HepG2 (cell line): ENCODE results near the gene GRIK1. TPM values are rescaled to one million over a fixed set of nuclear protein-coding genes. Genes with fewer than 3 reads are reported as not detected.

Source experiments
- ATAC-seq: fragments of 200-7000 bp; cut with Tn5 transposase; 3 replicates; pipeline ENCODE4 v1.9.1; 2020; ENCODE audit warnings: mild to moderate bottlenecking, moderate library complexity
- BruUV-seq: library from RNA; stranded (reverse); fragments of 400-500 nt; replicated peaks from 2 replicates; lab custom pipeline; 2021; lab: Mats Ljungman, UMichigan
- CTCF ChIA-PET: fragments of 300-600 bp; formaldehyde crosslinking; extraction: SDS; loops from one replicate; lab custom pipeline; 2021; ENCODE audit warnings: low total read pairs, inconsistent platforms, low intra/inter-chr PET ratio; lab: Yijun Ruan, JAX
- POLR2A ChIA-PET: fragments of 350-600 bp; sonication (Branson Sonifier 250); formaldehyde crosslinking; loops from one replicate; lab custom pipeline; 2020; ENCODE audit warnings: antibody characterized with exemption, inconsistent platforms; lab: Yijun Ruan, JAX
- DNase-seq: peaks from one replicate; pipeline ENCODE4 v3.0.0-alpha.2; 2015; ENCODE audit warnings: low spot score
- FAIRE-seq: peaks from 3 replicates; lab custom pipeline; 2011; peaks lifted over from hg19 to GRCh38; lab: Jason Lieb, UNC
- H2AFZ ChIP-seq: one replicate; pipeline ENCODE4 v1.6.1; 2011; ENCODE audit warnings: low read length, inconsistent platforms
- H3K27ac ChIP-seq: fragments of 300-600 bp; 3 replicates; pipeline ENCODE4 v1.8.0; 2011; ENCODE audit warnings: mixed run types, mild to moderate bottlenecking, mixed read lengths, low read length, inconsistent platforms; ENCODE audit not compliant: insufficient read depth; ENCODE audit errors: extremely low read length
- H3K27me3 ChIP-seq, 2 experiments: fragments of 200-600 bp in 1 of 2; 2 replicates in 1 of 2; 3 replicates in 1 of 2; pipeline versions ENCODE4 v1.6.0 to v1.8.0; 2011; ENCODE audit warnings: low read length in 2 of 2, mild to moderate bottlenecking in 2 of 2, moderate library complexity in 2 of 2, inconsistent platforms in 1 of 2; ENCODE audit not compliant: insufficient read depth in 2 of 2, control insufficient read depth in 1 of 2
- H3K36me3 ChIP-seq, 2 experiments: fragments of 200-600 bp in 1 of 2; replicated peaks in 1 of 2; 2 replicates in 1 of 2; 3 replicates in 1 of 2; pipeline versions ENCODE4 v1.5.1 to v1.8.0; 2011; ENCODE audit warnings: low read length in 2 of 2, inconsistent platforms in 1 of 2; ENCODE audit not compliant: insufficient read depth in 2 of 2, control insufficient read depth in 1 of 2
- H3K4me1 ChIP-seq: 2 replicates; pipeline ENCODE4 v1.5.1; 2012; ENCODE audit warnings: low read length, inconsistent platforms; ENCODE audit not compliant: insufficient read depth
- H3K4me2 ChIP-seq: 2 replicates; pipeline ENCODE4 v1.6.0; 2011; ENCODE audit warnings: low read depth, low read length, inconsistent platforms
- H3K4me3 ChIP-seq, 3 experiments: fragments of 200-600 bp in 1 of 3; sonication (generic), shearing (Covaris generic) in 1 of 3; replicated peaks in 1 of 3; 2 replicates each; pipeline ENCODE4 v1.5.1; 2011 to 2016; ENCODE audit warnings: low read length in 3 of 3, inconsistent platforms in 2 of 3, low read depth in 2 of 3, mild to moderate bottlenecking in 2 of 3, control low read depth in 1 of 3, mixed read lengths in 1 of 3; ENCODE audit not compliant: insufficient read depth in 1 of 3
- H3K79me2 ChIP-seq: one replicate; pipeline ENCODE4 v1.6.1; 2011; ENCODE audit warnings: low read length, inconsistent platforms; ENCODE audit not compliant: insufficient read depth
- H3K9ac ChIP-seq: 2 replicates; pipeline ENCODE4 v1.6.0; 2011; ENCODE audit warnings: mild to moderate bottlenecking, low read depth, low read length, inconsistent platforms; ENCODE audit not compliant: insufficient read depth
- H3K9me3 ChIP-seq: 2 replicates; pipeline ENCODE4 v1.5.1; 2012; ENCODE audit warnings: mild to moderate bottlenecking, low read length
- H4K20me1 ChIP-seq: 2 replicates; pipeline ENCODE4 v1.6.0; 2011; ENCODE audit warnings: inconsistent platforms, mild to moderate bottlenecking, low read length, moderate library complexity; ENCODE audit not compliant: insufficient read depth
- ATF4 ChIP-seq, 2 experiments: fragments of 450-650 bp in 1 of 2; sonication (generic) in 1 of 2; formaldehyde crosslinking; IDR thresholded peaks; 2 replicates each; pipeline versions ENCODE4 v1.5.0 to v1.8.0; 2020 to 2022; ENCODE audit warnings: mild to moderate bottlenecking in 1 of 2, missing genetic modification reagents in 1 of 2
- ELF4 ChIP-seq: sonication (generic); formaldehyde crosslinking; IDR thresholded peaks from 2 replicates; pipeline ENCODE4 v1.5.0; 2020; ENCODE audit warnings: missing genetic modification reagents, mild to moderate bottlenecking, moderate library complexity, borderline replicate concordance
- ETS1 ChIP-seq: sonication (generic); formaldehyde crosslinking; IDR thresholded peaks from 2 replicates; pipeline ENCODE4 v1.4.0; 2020; ENCODE audit warnings: missing genetic modification reagents
- FIP1L1 ChIP-seq: fragments of 200-400 bp; formaldehyde crosslinking; IDR thresholded peaks from 2 replicates; pipeline ENCODE4 v1.6.1; 2018; ENCODE audit warnings: low read depth, mild to moderate bottlenecking, low read length, moderate library complexity, borderline replicate concordance; ENCODE audit not compliant: insufficient read depth
- IRF9 ChIP-seq: sonication (generic); formaldehyde crosslinking; IDR thresholded peaks from 2 replicates; pipeline ENCODE4 v1.8.0; 2022; ENCODE audit warnings: missing genetic modification reagents, mild to moderate bottlenecking, borderline replicate concordance
- ISX ChIP-seq: sonication (generic); formaldehyde crosslinking; conservative IDR thresholded peaks from 2 replicates; pipeline ENCODE4 v1.5.0; 2020; ENCODE audit warnings: missing genetic modification reagents
- KLF6 ChIP-seq: IDR thresholded peaks from 2 replicates; pipeline ENCODE4 v1.8.0; 2016; ENCODE audit warnings: missing biosample characterization, missing genetic modification reagents
- MLX ChIP-seq: IDR thresholded peaks from 2 replicates; pipeline ENCODE4 v1.6.1; 2016
- MXI1 ChIP-seq: IDR thresholded peaks from 3 replicates; pipeline ENCODE4 v1.6.1; 2012; ENCODE audit warnings: low read depth, low read length, inconsistent platforms, borderline replicate concordance
- NFRKB ChIP-seq: fragments of 450-650 bp; IDR thresholded peaks from 2 replicates; pipeline ENCODE4 v1.6.1; 2017
- PLRG1 ChIP-seq: fragments of 450-650 bp; conservative IDR thresholded peaks from 2 replicates; pipeline ENCODE4 v1.6.1; 2016
- PPARG ChIP-seq: conservative IDR thresholded peaks from 2 replicates; pipeline ENCODE4 v1.6.1; 2016; ENCODE audit warnings: missing biosample characterization, missing genetic modification reagents
- RFX5 ChIP-seq: IDR thresholded peaks from 2 replicates; pipeline ENCODE4 v1.6.1; 2011; ENCODE audit warnings: low read depth, low read length, improper control_type of control experiment
- SMARCE1 ChIP-seq: fragments of 450-650 bp; IDR thresholded peaks from 2 replicates; pipeline ENCODE4 v1.6.1; 2017; ENCODE audit warnings: borderline replicate concordance
- SP140L ChIP-seq: sonication (generic); formaldehyde crosslinking; IDR thresholded peaks from 2 replicates; pipeline ENCODE4 v1.4.0; 2020; ENCODE audit warnings: missing genetic modification reagents, borderline replicate concordance
- ZBTB7A ChIP-seq: sonication (generic); formaldehyde crosslinking; IDR thresholded peaks from 2 replicates; pipeline ENCODE4 v1.8.0; 2022; ENCODE audit warnings: mild to moderate bottlenecking, missing genetic modification reagents
- ZNF224 ChIP-seq: sonication (generic); formaldehyde crosslinking; IDR thresholded peaks from 2 replicates; pipeline ENCODE4 v1.5.0; 2020; ENCODE audit warnings: mild to moderate bottlenecking, missing genetic modification reagents
- ZNF383 ChIP-seq: sonication (generic); formaldehyde crosslinking; IDR thresholded peaks from 2 replicates; pipeline ENCODE4 v1.4.0; 2020; ENCODE audit warnings: missing genetic modification reagents, mild to moderate bottlenecking, borderline replicate concordance
- WGBS: methylation state at CpG from one replicate; pipeline ENCODE4 v1.1.6; 2017; ENCODE audit warnings: low lambda C conversion rate; 5-methylcytosine and 5-hydroxymethylcytosine counted together
- in situ Hi-C: cut with HindIII; loops from 2 replicates; pipeline ENCODE4 v1.10.0; 2017; ENCODE audit warnings: low pct_unique_long_range_greater_than_20kb; ENCODE audit not compliant: extremely low pct_ligation_motif_present
- intact Hi-C: fragments of 100-400 bp; cut with micrococcal nuclease; formaldehyde crosslinking; loops from one replicate; pipeline ENCODE4 v1.10.0; 2022; ENCODE audit not compliant: unreplicated experiment
- polyA plus RNA-seq, 8 experiments: library from polyadenylated mRNA; depleted of rRNA in 3 of 8; stranded (reverse) in 7 of 8; unstranded in 1 of 8; fragments of >200 nt; fragmentation: Illumina TruSeq in 4 of 8; extraction: Trizol in 4 of 8; gene quantifications; 2 replicates each; pipeline versions ENCODE4 v1.2.1 to v1.2.3, GENCODE V29; 2011 to 2016; ENCODE audit warnings: low read depth in 4 of 8, missing spikeins in 1 of 8, mixed read lengths in 1 of 8; ENCODE audit not compliant: insufficient read depth in 1 of 8
- total RNA-seq, 5 experiments: library from RNA; depleted of rRNA; stranded (reverse); fragments of >200 nt; fragmentation: Illumina TruSeq; extraction: Trizol; gene quantifications; 2 replicates each; pipeline ENCODE4 v1.2.3, GENCODE V29; 2016; ENCODE audit warnings: low read depth in 1 of 5

GRIK1 gene
- total and polyA plus RNA-seq, 2 of the 13 experiments (the other 11 are each of a cell fraction or from before 2014, with no cell fraction given) = not detected

- H3K9me3 ChIP-seq = no peaks in the 10 kb centered on the region; the same call in 1 of the 2 replicates
- in situ Hi-C loops (no loop called here), intact Hi-C loops (no loop called here)
- WGBS = 0% methylated on average over 3 of the region's 3 CpGs
- H3K4me3 ChIP-seq = no peak overlapping the region
- CTCF ChIA-PET = no interaction called here
- H2AFZ ChIP-seq = no peak overlapping the region
- DNase-seq = no peak
- POLR2A ChIA-PET = no interaction called here
- H3K79me2 ChIP-seq = no peaks in the 10 kb centered on the region
- no peak overlapping the region for H3K4me2 ChIP-seq
- H4K20me1 ChIP-seq = no peaks in the 10 kb centered on the region
- no peak overlapping the region for H3K27ac ChIP-seq
- BruUV-seq = no TSS peak
- no peak for TF ChIP-seq IRF9 (CRISPR knock-in tag)
- no peak for TF ChIP-seq ZNF224 (CRISPR knock-in tag)
- no peak for TF ChIP-seq RFX5
- no peak for TF ChIP-seq SP140L (CRISPR knock-in tag)
- no peak for TF ChIP-seq SMARCE1
- TF ChIP-seq ETS1 (CRISPR knock-in tag) = no peak
- TF ChIP-seq KLF6 (CRISPR knock-in tag) = no peak
- TF ChIP-seq NFRKB = no peak
- no peak for TF ChIP-seq ISX (CRISPR knock-in tag)
- TF ChIP-seq ZBTB7A (CRISPR knock-in tag) = no peak
- TF ChIP-seq PPARG = no peak
- no peak for TF ChIP-seq ELF4 (CRISPR knock-in tag)
- TF ChIP-seq MLX (CRISPR knock-in tag) = no peak
- TF ChIP-seq MXI1 = no peak
- no peak for TF ChIP-seq PLRG1
- no peak for TF ChIP-seq FIP1L1
- TF ChIP-seq ZNF383 (CRISPR knock-in tag) = no peak
- TF ChIP-seq ATF4 (CRISPR knock-in tag; IDR thresholded peaks at IDR 0.05) = no peak
- no peak for ATAC-seq
- H3K9ac ChIP-seq = no peak overlapping the region
- FAIRE-seq = no peak
- H3K36me3 ChIP-seq = no peaks in the 10 kb centered on the region
- H3K27me3 ChIP-seq = peaks cover 0 to under 1% of the 10 kb centered on the region in 2 experiments; a peak in 1 of 5 replicates
- H3K4me1 ChIP-seq = no peaks in the 10 kb centered on the region
These were observed 6.7 kb downstream of the GRIK1 start for GRCh38 chr21:29933088-29933487.
